ENCODE data around the gene ZNF44. TPM values are rescaled to one million over a fixed set of nuclear protein-coding genes. Genes with fewer than 3 reads are reported as not detected.
"Not testable (repeated sequence)": the region's sequence is repeated elsewhere in the genome, so short reads cannot be mapped to it uniquely, and the experiment has no call there.

ZNF44 gene
- total RNA-seq, 1 donor = 11.2 TPM

DNA sequence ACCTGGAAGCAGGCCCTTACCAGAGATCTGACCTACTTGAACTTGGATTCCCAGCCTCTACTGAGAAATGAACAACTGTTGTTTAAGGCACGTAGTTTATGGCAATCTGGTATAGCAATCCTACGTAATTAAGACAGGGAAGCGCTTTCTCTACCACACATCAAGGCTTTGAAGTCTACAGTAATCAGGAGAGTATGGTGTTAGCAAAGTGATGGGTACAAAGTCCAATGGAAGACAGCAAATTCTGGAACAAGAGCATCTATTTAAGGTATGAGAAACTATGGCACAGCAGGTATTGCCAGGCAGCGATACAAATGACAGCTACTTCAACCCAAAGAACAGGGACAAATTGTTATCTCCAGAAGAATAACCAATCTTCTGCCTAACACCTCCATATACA, 35.7 kb upstream of the ZNF44 start:
- H3K4me1 ChIP-seq (ENCODE audit: insufficient read depth, low read length) = peaks cover 8% of the 10 kb centered on the region
- TF ChIP-seq, protein P1, sequence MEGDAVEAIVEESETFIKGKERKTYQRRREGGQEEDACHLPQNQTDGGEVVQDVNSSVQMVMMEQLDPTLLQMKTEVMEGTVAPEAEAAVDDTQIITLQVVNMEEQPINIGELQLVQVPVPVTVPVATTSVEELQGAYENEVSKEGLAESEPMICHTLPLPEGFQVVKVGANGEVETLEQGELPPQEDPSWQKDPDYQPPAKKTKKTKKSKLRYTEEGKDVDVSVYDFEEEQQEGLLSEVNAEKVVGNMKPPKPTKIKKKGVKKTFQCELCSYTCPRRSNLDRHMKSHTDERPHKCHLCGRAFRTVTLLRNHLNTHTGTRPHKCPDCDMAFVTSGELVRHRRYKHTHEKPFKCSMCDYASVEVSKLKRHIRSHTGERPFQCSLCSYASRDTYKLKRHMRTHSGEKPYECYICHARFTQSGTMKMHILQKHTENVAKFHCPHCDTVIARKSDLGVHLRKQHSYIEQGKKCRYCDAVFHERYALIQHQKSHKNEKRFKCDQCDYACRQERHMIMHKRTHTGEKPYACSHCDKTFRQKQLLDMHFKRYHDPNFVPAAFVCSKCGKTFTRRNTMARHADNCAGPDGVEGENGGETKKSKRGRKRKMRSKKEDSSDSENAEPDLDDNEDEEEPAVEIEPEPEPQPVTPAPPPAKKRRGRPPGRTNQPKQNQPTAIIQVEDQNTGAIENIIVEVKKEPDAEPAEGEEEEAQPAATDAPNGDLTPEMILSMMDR (IDR thresholded peaks at IDR 0.05; ENCODE audit: extremely low read depth, low read depth, low read length) = no peak
- no peaks in the 10 kb centered on the region for H3K27me3 ChIP-seq (ENCODE audit: insufficient read depth, low read length)
- no peaks in the 10 kb centered on the region for H4K20me1 ChIP-seq (ENCODE audit: insufficient read depth, low read length)
- no peak overlapping the region for H3K4me3 ChIP-seq (ENCODE audit: insufficient read depth, low read length)
- H3K79me2 ChIP-seq (ENCODE audit: insufficient read depth, low read length) = peaks cover 17% of the 10 kb centered on the region
- H3K27ac ChIP-seq (ENCODE audit: low read depth, low read length) = no peak overlapping the region
- H3K4me2 ChIP-seq (ENCODE audit: insufficient read depth, low read length) = no peak overlapping the region
- DNase-seq (ENCODE audit: insufficient read length, low spot score, missing footprints) = no peak
- no peaks in the 10 kb centered on the region for H3K36me3 ChIP-seq (ENCODE audit: insufficient read depth, low read length)
- H2AFZ ChIP-seq (ENCODE audit: low read length) = no peak overlapping the region
- no peaks in the 10 kb centered on the region for H3K9me3 ChIP-seq (ENCODE audit: low read depth, low read length)

DNA sequence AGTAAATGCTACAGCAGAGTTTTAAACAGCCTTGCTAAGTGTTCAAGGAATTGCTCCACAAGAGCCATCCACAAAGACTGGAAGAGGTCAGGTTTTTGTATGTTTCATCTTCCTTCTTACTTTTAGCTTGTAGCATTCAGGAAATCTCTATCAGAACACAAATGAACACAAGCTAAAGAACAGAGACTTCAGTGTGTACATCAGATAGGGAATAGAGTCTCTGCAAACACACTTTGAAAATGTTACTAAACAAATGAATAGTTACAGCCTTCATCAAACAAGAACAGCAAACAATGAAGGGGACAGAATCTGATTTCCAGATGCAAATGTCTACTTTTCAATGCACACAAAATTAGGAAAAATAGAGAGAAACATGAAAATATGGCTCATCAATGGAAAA, 31.0 kb upstream of the ZNF44 start:
- peaks cover 8% of the 10 kb centered on the region for H3K9me3 ChIP-seq (ENCODE audit: low read depth, low read length)
- DNase-seq (ENCODE audit: insufficient read length, low spot score, missing footprints) = no peak
- TF ChIP-seq, protein P1 (IDR thresholded peaks at IDR 0.05; ENCODE audit: extremely low read depth, low read depth, low read length) = no peak
- no peak overlapping the region for H3K4me3 ChIP-seq (ENCODE audit: insufficient read depth, low read length)
- no peaks in the 10 kb centered on the region for H3K4me1 ChIP-seq (ENCODE audit: insufficient read depth, low read length)
- H3K36me3 ChIP-seq (ENCODE audit: insufficient read depth, low read length) = peaks cover 17% of the 10 kb centered on the region
- peaks cover 12% of the 10 kb centered on the region for H3K79me2 ChIP-seq (ENCODE audit: insufficient read depth, low read length)
- H4K20me1 ChIP-seq (ENCODE audit: insufficient read depth, low read length) = no peaks in the 10 kb centered on the region
- no peak overlapping the region for H3K27ac ChIP-seq (ENCODE audit: low read depth, low read length)
- H2AFZ ChIP-seq (ENCODE audit: low read length) = no peak overlapping the region
- no peak overlapping the region for H3K4me2 ChIP-seq (ENCODE audit: insufficient read depth, low read length)
- no peaks in the 10 kb centered on the region for H3K27me3 ChIP-seq (ENCODE audit: insufficient read depth, low read length)

DNA sequence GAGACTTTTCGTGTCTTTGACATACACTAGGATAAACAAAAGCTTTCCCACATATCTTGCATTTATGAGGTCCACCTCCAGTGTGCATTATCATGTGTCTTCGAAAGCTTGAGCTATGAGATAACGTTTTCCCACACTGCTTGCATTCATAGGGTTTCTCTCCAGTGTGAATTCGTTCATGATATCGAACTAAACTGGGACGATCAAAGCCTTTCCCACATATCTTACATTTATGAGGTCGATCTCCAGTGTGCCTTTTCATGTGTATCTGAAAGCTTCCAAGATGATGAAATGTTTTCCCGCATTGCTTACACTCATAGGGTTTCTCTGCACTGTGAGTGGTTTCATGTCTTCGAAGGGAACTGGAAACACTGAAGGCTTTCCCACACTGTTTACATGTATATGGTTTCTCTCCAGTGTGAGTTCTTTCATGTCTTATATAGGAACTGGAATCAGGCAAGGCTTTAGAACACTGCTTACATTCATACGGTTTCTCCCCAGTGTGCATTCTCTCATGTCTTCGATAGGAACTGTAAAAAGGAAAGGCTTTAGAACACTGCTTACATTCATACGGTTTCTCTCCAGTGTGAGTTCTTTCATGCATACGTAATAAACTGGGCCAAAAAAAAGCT, 24.2 kb upstream of the ZNF44 start:
- H3K27me3 ChIP-seq (ENCODE audit: insufficient read depth, low read length) = no peaks in the 10 kb centered on the region
- no peaks in the 10 kb centered on the region for H3K79me2 ChIP-seq (ENCODE audit: insufficient read depth, low read length)
- H3K9me3 ChIP-seq (ENCODE audit: low read depth, low read length) = peaks cover 31% of the 10 kb centered on the region
- no peak overlapping the region for H2AFZ ChIP-seq (ENCODE audit: low read length)
- no peaks in the 10 kb centered on the region for H3K4me1 ChIP-seq (ENCODE audit: insufficient read depth, low read length)
- TF ChIP-seq, protein P1 (IDR thresholded peaks at IDR 0.05; ENCODE audit: extremely low read depth, low read depth, low read length) = no peak
- H3K27ac ChIP-seq (ENCODE audit: low read depth, low read length) = no peak overlapping the region
- H3K36me3 ChIP-seq (ENCODE audit: insufficient read depth, low read length) = peaks cover 40% of the 10 kb centered on the region
- no peak overlapping the region for H3K4me2 ChIP-seq (ENCODE audit: insufficient read depth, low read length)
- no peak overlapping the region for H3K4me3 ChIP-seq (ENCODE audit: insufficient read depth, low read length)
- no peak for DNase-seq (ENCODE audit: insufficient read length, low spot score, missing footprints)
- H4K20me1 ChIP-seq (ENCODE audit: insufficient read depth, low read length) = no peaks in the 10 kb centered on the region

DNA sequence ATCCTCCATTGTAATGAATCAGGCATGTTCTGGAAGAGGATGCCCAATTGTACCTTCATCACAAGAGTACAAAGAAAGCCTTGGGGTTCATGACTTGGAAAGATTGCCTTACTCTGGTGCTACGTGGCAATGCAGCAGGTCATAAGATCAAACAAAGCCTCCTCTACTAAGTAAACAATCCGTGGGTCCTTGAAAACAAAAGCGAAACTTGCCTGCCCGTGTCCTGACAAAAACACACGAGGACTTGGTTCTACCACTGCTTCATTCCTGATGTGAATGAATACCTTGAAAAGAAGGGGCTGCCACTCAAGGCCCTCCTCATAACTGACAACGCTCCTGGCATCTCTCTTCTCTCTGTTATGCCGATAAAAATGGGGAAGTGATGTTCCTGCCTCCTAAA, 19.9 kb upstream of the ZNF44 start:
- Histone ChIP-seq H2AFZ (ENCODE audit: low read length) (no peak overlapping the region), H3K27ac (ENCODE audit: low read depth, low read length) (no peak overlapping the region), H3K4me1 (ENCODE audit: insufficient read depth, low read length) (no peaks in the 10 kb centered on the region), H3K36me3 (ENCODE audit: insufficient read depth, low read length) (peaks cover 13% of the 10 kb centered on the region), H3K4me2 (ENCODE audit: insufficient read depth, low read length) (no peak overlapping the region), H3K9me3 (ENCODE audit: low read depth, low read length) (peaks cover 16% of the 10 kb centered on the region), H3K79me2 (ENCODE audit: insufficient read depth, low read length) (no peaks in the 10 kb centered on the region), H3K27me3 (ENCODE audit: insufficient read depth, low read length) (no peaks in the 10 kb centered on the region), H3K4me3 (ENCODE audit: insufficient read depth, low read length) (no peak overlapping the region), H4K20me1 (ENCODE audit: insufficient read depth, low read length) (no peaks in the 10 kb centered on the region)
- TF ChIP-seq, protein P1 (IDR thresholded peaks at IDR 0.05; ENCODE audit: extremely low read depth, low read depth, low read length) = no peak
- no peak for DNase-seq (ENCODE audit: insufficient read length, low spot score, missing footprints)

DNA sequence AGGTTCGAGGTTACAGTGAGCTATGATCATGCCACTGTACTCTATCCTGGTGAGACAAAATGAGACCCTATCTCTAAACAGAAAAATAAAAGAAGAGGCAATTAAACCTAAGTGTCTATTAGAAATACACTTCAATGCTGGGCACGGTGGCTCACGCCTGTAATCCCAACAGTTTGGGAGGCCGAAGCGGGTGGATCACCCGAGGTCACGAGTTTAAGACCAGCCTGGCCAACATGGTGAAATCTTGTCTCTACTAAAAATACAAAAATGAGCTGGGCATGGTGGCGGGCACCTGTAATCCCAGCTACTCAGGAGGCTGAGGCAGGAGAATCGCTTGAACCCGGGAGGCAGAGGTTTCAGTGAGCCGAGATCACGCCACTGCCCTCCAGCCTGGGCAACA, 14.2 kb upstream of the ZNF44 start:
- not testable (repeated sequence) for H3K79me2 ChIP-seq (ENCODE audit: insufficient read depth, low read length); H3K27ac ChIP-seq (ENCODE audit: low read depth, low read length); H3K9me3 ChIP-seq (ENCODE audit: low read depth, low read length); H2AFZ ChIP-seq (ENCODE audit: low read length); H3K27me3 ChIP-seq (ENCODE audit: insufficient read depth, low read length); H4K20me1 ChIP-seq (ENCODE audit: insufficient read depth, low read length); H3K36me3 ChIP-seq (ENCODE audit: insufficient read depth, low read length); H3K4me2 ChIP-seq (ENCODE audit: insufficient read depth, low read length); H3K4me3 ChIP-seq (ENCODE audit: insufficient read depth, low read length); DNase-seq (ENCODE audit: insufficient read length, low spot score, missing footprints); H3K4me1 ChIP-seq (ENCODE audit: insufficient read depth, low read length)

All from osteoblast (primary cell).